GM11168 (cell line): Measurements from ENCODE around the gene VEPH1.

ENCODE experiments used
- in situ Hi-C: fragments of 300-500 bp; cut with MboI; formaldehyde crosslinking; loops from one replicate; pipeline ENCODE4 v1.12.0; 2022; ENCODE audit warnings: low sequenced_read_pairs; ENCODE audit not compliant: unreplicated experiment

VEPH1 gene

DNA sequence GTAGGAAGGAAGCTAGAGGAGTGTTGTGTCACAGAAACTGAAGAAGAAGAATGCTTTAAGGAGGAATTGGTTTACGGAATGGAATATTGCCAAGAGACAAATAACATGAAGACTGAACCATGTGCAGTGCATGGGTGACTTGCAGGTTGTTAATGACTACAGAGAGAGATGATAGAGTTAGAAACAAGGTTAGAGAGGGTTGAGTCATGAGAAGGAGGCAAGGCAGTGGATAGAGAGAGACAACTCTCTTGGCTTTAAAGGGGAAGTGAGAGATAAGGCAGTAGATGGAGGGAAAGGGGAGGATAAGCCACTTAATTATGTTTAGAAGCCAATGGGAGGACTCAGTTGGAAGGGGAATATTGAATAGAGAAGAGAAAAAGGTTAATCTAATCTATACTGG lies 224.0 kb downstream of the VEPH1 start:
- in situ Hi-C loops = no loop called here

- in situ Hi-C loops = no loop called here
Observed at GRCh38 chr3:157276801-157277200, 226.4 kb downstream of the VEPH1 start.

- in situ Hi-C loops = no loop called here
Observed at GRCh38 chr3:157275832-157276231, 227.4 kb downstream of the VEPH1 start.

DNA sequence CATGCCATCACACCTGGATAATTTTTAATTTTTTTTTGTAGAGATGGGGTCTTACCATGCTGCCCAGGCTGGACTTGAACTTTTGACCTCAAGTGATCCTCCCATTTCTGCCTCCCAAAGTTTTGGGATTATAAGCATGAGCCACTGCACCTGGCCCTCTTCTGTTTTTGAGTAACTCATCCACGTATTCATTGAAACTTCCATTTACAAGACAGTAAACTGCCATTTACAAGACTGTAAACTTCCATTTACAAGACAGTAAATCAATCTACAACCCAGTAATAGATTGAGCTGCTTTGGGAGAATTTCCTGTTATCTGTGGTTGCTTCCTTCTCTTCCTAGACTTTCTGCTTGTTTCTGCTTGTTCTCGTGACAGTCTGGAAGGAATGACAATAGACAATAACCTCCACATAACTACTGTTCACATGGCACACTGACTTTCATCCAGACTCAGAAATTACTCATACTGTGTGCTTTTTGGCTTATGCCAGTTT lies 228.5 kb downstream of the VEPH1 start:
- in situ Hi-C loops = no loop called here

DNA sequence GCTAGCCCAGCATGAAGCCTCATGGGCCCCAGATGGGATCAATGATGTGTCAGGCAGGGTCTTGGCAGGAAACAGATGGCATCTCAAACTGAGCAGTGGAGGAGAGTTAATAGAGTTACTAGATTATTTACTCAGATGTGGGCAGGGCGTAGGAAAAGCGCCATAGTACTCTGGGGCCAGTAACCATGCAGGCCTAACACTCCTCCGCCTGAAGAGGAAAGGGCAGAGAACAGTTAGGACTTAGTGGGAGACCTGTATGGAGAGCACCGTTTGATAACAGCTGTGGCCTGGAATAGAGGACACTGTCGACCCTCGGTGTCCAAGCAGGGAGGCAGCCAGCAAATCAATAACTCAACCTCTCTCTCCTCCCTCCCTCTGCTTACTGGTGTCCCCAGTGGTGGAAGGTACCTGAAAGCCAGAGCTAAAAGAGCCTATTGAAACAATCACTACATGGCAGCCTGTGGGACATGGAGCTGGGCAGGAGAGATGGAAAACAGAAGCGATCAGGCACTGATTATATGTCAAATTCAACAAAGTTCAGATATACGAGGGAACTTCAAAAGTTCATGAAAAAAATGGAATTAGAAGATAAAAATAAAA lies 231.8 kb downstream of the VEPH1 start:
- in situ Hi-C loops = no loop called here

GRCh38 chr3:157268026-157268425 lies 235.2 kb downstream of the VEPH1 start:
- in situ Hi-C loops = no loop called here

DNA sequence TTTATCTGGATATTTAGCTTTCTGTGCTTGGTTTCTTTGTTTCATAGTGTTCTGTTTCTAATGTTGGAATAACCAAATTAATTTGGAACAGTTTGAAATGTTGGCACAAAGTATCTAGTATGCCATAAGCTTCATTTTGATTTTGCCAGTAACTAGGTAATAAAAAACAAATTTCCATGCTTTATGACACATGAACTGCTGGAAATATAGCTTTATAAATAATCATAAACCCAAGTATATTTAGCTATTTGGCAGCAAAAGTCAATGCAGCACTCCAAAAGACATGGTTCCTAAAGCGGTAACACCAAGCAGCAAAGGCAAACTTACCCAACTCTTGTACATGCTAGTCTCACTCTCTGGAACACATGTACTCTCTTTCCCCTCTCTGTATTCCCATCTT lies 237.3 kb downstream of the VEPH1 start:
- in situ Hi-C loops = no loop called here

DNA sequence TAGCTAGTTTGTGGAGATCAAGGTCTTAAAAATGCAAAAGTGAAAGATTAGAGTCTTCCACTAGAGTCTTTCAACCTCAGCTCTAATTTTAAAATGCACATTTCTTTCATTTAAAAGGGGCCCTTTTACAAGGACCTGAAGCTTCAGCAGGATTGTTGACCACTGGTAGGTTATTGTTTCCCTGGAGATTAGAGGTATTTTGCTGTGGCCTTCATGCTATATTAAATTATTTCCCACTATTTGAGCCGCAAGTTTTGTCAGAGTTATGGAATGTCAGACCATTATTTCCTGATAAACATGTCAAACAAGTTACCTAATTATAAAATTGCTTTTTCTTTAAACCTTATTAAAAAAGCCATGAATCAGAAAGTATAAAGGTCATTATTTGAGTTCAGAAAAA lies 240.2 kb downstream of the VEPH1 start:
- in situ Hi-C loops = no loop called here

DNA sequence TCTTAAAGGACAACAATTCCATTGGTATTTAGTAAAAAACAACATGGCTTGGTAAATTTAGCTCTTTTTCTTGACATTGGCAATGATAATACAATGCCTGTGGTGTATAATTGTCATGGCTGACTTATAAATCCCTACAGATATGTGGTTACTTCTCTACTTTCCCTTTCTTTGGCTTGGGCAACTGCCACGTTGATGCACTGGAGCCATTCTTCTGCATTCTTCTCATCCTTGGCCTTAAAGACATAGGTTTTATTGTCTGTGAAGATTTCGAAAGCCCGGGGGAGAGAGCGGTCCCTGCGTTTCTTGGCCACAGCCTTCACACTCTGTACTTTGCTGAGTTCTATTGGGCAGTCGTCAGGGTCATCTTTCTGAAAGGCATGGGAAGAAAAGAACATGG lies 242.2 kb downstream of the VEPH1 start:
- in situ Hi-C loops = no loop called here

DNA sequence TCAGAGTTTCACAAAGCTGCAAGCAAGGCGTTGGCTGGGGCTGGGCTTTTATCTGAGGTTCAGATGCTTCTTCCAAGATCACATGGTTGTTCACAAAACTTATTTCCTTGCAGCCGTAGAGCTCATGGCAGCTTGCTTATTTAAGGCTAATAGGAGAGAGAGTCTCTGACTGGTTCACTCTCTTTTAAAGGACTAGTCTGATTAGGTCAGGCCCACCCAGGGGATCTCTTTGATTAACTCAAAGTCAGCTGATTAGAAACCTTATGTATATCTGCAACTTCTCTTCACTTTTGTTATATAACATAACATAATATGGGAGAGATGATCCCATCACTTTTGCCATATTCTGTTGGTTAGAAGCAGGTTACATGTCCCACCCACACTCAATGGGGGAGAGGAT lies 243.4 kb downstream of the VEPH1 start:
- in situ Hi-C loops = no loop called here

GRCh38 chr3:157257101-157257500 lies 246.1 kb downstream of the VEPH1 start:
- in situ Hi-C loops = no loop called here

- in situ Hi-C loops = no loop called here
Observed at GRCh38 chr3:157255797-157256196, 247.4 kb downstream of the VEPH1 start.

GRCh38 chr3:157251685-157252084 lies 251.5 kb downstream of the VEPH1 start:
- in situ Hi-C loops = no loop called here

DNA sequence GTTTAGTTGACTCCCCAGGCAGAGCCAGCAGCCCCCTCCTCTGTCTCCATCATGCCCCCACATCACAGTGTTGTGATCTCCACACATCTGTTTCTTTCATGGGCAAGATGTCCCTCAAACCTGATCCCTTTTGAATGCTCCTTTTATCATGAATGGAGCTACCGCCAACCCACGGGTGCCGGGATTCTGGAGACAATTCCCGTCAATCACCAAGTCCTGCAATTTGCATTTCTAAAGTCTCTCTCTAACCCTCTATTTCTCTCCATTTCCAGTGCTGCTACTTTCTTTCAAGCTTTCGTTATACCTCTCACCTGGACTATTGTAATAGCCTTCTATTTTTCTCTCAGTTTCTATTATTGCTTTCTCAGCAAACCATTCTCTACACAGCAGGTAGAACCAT lies 253.6 kb downstream of the VEPH1 start:
- in situ Hi-C loops = no loop called here

DNA sequence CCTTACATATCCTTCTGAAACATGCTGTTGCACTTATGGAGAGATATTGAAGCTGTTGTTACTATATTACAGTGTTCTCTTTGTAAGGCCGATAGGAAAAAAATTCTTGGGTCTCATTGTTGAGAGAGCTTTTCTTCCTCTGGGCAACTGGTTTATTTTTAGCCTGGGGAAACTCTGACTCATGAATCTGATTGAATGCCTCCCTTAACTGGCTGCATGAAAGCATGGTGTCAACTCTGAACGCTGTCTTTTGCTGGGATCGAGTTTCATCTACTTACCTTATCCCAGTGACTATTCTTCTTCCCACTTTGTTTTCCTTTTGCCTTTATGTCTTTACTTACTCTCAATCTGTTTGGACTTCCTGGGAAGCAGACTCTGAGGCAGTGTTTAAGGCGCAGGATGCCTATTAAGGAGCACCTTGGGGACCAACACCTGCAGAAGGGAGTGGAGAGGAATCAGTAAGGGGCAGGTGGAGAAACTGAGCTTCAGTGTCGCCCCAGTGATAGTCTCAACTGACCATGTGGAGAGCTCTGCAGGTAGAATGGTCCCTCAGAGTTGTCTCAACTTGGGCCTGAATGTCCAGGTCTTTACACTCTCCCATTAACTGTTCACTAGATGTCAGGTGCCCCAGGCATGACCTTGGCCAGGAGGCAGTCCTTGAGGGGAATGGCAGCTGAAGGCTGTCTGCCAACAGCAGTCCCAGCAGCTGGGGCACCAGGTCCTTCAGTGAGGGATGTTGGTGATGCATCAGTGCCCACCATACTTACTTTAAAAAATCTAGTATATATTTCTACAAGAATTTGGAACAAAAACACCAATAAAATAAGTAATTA lies 254.4 kb downstream of the VEPH1 start:
- in situ Hi-C loops = no loop called here

DNA sequence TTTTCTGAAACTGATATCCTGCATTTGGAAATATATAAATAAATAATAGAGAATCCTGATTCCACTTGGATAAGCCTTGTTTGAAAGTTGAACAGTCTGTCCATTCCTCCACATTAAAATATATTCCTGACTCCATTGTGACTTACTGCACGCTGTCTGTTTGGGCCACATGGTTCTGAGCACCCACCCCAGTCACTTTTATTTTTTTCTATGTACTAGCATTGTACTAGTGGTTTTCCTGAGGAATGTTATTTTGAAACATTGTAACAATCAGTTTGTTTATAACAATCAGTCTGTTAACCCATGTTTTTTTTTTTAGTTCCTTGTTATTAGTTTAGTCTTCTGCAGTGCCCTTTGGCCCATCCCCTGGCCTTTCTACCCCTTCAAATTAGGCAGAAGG lies 255.8 kb downstream of the VEPH1 start:
- in situ Hi-C loops = no loop called here

- in situ Hi-C loops = no loop called here
Observed at GRCh38 chr3:157242836-157243235, 260.4 kb downstream of the VEPH1 start.

- in situ Hi-C loops = no loop called here
Observed at GRCh38 chr3:157241599-157241998, 261.6 kb downstream of the VEPH1 start.

DNA sequence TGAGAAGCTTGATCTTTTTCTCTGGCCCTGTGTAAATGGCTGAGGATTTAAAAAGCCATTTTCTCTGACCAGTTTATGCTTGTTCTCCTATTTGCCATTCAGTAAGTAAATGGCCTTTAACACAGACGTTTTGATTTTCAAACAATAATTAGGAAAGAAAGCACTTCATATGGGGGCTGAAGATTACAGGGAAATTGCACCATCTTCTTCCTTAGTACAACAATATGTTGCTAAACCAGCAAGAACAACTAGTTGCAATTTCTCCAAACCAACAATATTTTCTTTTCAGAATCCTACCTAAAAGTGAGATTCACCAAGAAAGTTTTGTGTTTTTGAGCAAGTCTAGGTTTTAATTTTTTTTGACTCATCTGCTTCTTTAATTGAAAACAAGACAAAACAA lies 262.8 kb downstream of the VEPH1 start:
- in situ Hi-C loops = no loop called here

GRCh38 chr3:157239082-157239704 lies 264.0 kb downstream of the VEPH1 start:
- in situ Hi-C loops = no loop called here

GRCh38 chr3:157238457-157238856 lies 264.8 kb downstream of the VEPH1 start:
- in situ Hi-C loops = no loop called here
